GM18498 (cell line): Measurements from ENCODE around the gene PRDM1.

Experiments
- ATAC-seq: cut with Tn5 transposase; IDR thresholded peaks from one replicate; pipeline ENCODE4 v1.9.1; 2021; ENCODE audit warnings: mild to moderate bottlenecking, moderate library complexity; ENCODE audit not compliant: unreplicated experiment

PRDM1 gene

GRCh38 chr6:106114492-106114891, 28.4 kb downstream of the PRDM1 start:
- peak; percentile 76 for ATAC-seq

- ATAC-seq = no peak
Measured at GRCh38 chr6:106115286-106115685, 29.1 kb downstream of the PRDM1 start.

DNA sequence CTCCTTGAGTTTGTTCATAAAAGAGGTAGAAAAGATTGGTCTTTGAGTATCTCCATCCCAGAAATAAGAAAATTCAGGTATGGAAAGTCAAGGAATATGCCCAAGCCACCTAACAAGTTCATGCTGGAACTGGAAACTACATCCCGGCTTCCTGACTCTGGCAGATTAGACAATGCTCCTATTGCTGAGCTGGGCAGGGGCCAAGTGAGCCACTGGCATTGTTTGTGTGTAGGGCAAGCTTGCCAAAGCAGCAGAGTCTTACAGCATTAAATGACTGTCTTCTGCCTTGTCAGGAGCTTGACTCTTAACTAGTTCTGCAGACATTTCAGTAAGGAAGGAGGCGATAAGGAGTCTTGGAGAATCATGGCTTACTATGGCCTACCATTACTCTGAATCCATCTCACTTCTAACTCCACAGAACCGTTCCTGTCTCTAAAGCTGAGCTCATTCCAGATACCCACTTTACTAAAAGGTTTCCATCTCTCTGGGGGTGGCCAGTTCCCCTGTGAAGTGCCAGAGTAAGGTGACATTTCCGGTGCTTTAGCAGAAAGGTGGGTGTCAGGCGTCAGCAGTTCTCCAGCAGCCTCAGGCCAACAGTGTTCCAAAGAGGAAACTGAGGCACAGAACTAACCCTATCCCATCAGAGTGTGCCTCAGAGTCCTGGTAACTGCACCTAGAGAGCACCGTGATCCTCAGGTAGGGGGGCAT, 30.1 kb downstream of the PRDM1 start:
- ATAC-seq = no peak

GRCh38 chr6:106117579-106117978, 31.4 kb downstream of the PRDM1 start:
- ATAC-seq = peak; percentile 36

DNA sequence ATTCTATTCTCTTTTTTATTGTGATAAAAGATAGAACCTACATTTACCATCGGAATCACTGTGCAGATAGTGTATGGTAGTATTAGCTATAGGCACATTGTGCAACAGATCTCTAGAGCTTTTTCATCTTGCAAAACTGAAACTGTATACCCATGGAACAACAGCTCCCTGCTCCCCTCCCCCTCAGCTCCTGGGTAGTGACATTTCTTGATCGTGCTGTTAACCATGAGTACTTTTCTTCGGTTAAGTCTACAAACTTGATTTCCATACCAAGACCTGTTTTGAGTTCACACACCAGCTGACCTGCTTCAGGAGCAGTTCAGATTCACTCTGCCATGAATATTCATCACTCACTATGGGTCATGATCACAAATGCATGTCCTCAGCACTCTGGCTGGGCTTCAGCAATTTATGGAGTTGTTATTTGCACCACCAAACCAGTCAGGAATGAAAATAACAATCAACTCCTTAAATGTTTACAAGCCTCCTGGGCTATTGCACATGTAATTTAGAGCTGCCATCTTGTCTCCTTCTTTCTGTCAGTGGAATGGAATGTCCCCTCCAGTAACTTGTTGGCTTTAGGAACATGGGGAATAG, 32.8 kb downstream of the PRDM1 start:
- ATAC-seq = no peak

DNA sequence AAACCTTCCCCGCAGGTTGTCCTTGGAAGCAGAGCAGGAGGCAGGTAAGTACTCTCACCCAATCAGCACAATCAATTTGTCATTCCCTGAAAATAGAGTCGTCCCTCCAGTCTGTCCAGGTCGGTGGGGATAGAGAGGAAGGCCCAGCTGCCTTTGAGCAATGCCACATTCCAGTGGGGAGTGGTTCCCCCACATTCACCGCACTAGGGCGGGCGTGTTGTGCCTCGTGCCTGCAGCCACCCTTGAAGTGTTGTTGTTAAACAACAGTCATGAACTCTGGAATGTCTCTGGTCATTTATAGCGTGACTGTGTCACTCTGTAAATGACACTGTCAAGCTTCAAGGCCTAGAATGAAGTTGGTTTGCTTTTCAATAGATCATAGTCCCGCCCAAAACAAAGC, 33.4 kb downstream of the PRDM1 start:
- ATAC-seq = no peak

DNA sequence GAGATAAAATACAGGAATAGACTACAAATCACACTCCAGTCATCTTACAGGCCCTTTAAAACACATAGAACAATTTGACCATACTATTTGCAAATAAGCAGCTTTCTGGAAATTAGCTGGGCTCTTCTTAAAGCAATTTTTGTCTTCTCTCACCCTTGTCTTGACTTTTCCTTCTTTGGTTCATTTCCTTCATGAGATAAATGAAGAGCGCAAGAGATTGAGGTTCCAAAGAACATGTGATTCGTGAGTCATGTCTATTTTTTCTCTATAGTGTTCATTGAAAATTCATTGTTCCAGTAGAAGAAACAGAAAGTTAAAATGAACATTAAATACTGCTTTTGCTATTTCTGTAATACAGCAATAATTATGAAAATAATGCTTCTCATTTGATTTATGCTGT, 33.9 kb downstream of the PRDM1 start:
- ATAC-seq = no peak

- ATAC-seq = no peak
Measured at GRCh38 chr6:106120406-106120805, 34.3 kb downstream of the PRDM1 start.

DNA sequence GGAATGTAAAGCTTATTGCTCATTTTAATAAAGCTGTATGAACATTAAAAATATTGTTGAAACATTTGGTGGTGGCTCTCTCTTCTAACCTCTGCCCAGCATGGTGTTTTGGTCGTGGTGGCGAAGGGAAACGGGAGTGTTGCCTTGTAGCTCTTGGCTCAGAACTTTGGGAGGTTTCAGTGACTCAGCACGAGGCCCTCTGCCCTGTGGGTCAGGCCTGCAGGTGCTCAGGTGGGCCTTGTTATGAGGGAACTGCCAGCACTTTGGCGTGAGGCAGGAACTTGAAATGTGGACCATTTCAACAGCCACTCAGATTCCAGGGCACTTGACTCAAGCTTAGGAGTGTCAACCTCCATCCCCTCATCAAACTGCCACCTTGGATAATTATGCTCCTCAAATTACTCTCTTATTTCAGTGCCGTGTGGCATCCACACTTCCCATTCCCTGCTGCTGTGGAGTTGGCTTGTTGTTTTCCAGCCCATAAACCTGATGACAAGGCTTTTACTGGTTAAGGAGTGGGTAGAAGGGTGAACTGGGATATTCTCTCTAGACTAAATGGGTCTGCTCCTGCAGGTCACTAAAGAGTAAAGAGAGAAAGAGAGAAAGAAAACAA, 36.3 kb downstream of the PRDM1 start:
- no peak for ATAC-seq

DNA sequence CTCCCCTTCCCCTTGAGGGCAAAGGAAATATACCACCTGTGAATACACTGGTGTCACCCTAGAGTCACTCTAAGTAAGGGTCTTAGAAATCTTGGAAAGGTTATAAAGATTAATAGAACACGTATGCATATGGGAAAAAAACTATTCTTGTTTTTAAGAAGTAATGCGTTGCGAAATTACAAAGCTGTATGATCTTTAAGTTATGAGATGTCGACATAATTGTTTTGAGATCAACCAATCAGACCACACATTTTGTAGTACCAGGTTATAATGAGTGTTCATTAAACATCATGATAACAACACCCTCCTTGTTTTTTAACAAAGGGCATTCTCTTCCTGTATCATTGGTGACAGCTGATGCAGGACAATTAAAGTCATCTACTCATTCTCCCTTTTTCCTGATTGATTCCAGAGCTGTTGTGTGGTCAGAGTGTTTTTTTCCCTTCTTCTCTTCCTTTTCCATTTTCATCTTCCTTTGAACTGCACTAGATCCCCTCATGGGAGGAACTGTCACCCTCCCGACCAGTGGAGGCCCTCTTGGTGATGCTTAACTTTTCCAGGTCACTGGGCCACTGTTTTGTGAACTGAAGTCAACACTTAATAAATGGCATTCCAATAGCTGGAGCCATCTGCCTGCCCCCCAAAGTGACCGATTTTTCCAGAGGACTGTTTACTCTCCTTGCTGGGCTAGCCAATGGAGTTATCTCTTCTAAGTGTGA, 37.0 kb downstream of the PRDM1 start:
- no peak for ATAC-seq

DNA sequence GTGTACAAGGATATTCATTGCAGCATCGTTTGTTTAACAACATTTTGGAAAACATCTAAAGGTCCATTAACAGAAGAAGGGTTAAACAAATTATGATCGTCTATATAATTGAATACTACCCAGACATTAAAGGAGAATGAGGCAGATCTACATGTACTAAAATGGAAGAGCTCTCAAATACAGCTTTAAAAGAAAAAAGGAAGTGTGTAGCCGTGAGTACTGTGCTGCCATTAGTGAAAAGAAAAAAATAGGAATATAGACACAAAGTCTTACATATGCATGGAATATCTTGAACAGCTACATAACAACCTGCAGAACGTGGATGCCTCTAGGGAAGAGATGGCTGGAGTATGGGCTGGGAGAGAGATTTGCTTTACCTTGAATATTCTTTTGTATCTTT, 37.9 kb downstream of the PRDM1 start:
- ATAC-seq = no peak

DNA sequence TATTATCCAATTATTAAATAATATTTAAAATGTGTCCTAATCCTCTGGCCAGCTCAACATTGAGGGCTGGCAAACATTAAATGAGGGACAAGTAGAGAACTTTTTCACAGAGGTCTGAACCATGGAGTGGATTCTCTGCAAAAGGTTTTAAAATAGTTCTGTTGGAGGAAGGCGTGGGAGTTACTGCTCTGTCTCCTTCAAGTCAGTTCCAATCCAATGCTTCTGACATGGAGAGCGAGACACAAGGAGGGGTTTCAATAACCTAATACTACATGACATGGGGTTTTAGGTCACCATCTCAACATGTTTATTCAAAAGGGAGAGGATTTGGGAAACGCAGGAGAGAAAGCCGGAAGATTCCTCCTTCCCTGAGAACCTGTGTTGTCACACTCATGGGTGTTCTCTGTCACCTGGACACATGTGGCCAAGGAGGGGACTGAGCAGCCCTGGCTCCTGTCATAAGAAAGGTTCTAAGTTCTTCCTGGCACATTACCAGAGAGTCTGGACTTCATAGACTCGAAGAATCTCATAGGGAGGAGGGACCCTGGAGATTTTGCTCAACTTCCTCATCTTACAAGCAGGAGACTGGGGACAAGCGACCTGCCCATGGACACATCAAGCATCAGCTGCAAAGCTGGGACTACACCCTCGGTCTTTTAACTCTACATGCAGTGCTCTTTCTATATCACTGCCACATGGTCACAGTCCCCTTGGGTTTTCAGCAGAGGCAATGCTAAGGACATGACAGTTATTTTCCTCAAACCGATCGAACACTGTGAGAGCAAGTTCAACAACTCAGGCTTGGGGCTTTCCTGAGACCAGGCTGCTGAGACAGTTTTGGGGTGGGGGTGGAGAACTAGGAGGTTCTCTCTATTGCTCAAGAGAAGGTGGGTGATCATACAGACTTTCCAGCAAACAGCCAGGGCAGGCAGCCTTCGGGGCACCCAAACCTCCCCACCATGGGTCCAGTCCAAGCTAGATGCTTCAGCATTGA, 38.6 kb downstream of the PRDM1 start:
- ATAC-seq = no peak

DNA sequence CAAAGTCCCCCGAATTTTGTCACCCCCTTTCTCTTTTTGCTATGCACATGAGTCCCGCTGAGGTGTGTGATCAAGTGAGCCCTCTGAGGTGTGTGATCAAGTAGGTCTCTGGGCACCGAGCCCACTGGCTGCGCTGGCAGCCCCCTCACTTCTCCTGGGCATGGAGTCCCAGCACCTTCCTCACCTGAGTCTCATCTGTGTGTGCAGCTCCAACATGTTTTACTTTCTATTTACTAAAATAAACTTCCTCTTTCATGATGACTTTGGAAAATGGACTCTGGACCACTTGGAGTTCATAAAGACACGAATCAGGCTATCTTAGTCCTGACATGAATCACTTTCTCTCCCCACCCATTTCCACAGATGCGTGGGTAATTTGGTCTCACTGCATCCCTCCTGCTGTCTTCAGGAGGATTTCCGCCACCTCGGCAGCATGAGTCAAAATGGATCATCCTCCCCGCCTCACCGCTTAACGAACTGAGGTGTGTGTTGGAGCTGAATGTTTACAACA, 39.8 kb downstream of the PRDM1 start:
- ATAC-seq = peak; percentile 60

- ATAC-seq = no peak
Measured at GRCh38 chr6:106126482-106126881, 40.3 kb downstream of the PRDM1 start.

- no peak for ATAC-seq
Measured at GRCh38 chr6:106128981-106129781, 43.0 kb downstream of the PRDM1 start.

DNA sequence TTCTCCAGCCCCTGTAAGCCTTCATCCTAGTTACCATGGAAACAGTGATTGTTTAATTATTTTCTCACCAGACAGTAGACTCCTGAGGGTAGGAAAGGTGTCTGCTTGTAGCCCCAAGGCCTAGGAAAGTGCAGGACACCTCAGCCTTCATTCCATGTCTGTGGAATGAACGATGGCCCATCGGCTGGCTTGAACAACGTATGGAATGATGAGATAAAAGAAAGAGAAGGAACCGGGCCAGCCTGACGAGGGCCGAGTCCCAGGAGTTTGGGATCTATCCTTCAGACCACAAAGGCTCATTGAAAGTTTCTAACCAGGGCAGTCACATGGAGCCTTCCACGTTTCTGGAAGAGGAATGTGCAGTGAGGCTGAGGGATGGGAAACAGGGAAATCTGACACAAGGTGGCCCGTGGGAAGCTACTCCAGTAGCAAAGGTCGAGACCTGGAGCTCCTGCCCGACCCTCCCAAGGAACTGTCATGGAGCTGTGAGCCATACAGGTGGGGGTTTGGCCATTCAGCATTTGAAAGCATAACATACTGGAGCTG, 46.1 kb downstream of the PRDM1 start:
- ATAC-seq = no peak

DNA sequence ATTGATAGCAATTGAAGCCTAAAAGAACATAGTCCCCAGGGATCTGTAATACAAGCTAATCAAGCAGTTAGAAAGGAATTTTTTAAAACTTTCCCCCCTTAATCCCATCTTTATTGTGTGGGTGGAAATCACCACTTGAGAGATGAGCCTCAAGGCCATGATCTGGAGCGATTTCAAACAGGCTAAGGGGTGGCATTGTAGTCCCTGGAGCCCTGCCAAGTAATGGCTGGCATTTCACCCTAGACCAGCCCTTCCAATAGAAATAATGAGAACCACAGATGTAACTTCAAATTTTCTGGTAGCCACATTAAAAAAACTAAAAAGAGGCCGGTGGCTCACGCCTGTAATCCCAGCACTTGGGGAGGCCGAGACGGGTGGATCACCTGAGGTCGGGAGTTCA, 46.9 kb downstream of the PRDM1 start:
- ATAC-seq = no peak

GRCh38 chr6:106134087-106134770, 48.1 kb downstream of the PRDM1 start:
- no peak for ATAC-seq
